Breast epithelium (tissue), 3 donors: ENCODE data around the gene PCDHB11.
"Not testable (repeated sequence)": the region's sequence is repeated elsewhere in the genome, so short reads cannot be mapped to it uniquely, and the experiment has no call there.

Experiments
- CTCF ChIP-seq, 3 donors: fragments of 450-650 bp; IDR thresholded peaks; one replicate each; pipeline ENCODE4 v1.5.1; 2016 to 2017; ENCODE audit warnings: antibody characterized with exemption in 3 of 3, mild to moderate bottlenecking in 3 of 3, moderate library complexity in 3 of 3
- POLR2A ChIP-seq: fragments of 450-650 bp; IDR thresholded peaks from one replicate; pipeline ENCODE4 v1.6.1; 2016; ENCODE audit warnings: antibody characterized with exemption, mild to moderate bottlenecking, moderate library complexity
- POLR2AphosphoS5 ChIP-seq, 3 donors: sonication (generic); formaldehyde crosslinking; IDR thresholded peaks; one replicate each; pipeline ENCODE4 v1.6.1; 2017; ENCODE audit warnings: antibody characterized with exemption in 3 of 3

- TF ChIP-seq CTCF (IDR thresholded peaks at IDR 0.05); POLR2A; POLR2AphosphoS5 (IDR thresholded peaks at IDR 0.05): not testable (repeated sequence)
These were observed 21.7 kb upstream of the PCDHB11 start, which contains the start of gene PCDHB8 for GRCh38 chr5:141177577-141178191.
